Amniotic epithelial cell (primary cell): ENCODE measurements around the gene CERS5.
A peak's percentile ranks its signal among the peaks of the same experiment; 100 is the strongest.
"Not testable (repeated sequence)": the region's sequence is repeated elsewhere in the genome, so short reads cannot be mapped to it uniquely, and the experiment has no call there.

Source experiments
- DNase-seq: peaks from one replicate; pipeline ENCODE4 v3.0.0-alpha.2; 2010; ENCODE audit warnings: low read depth

The CERS5 gene

DNA sequence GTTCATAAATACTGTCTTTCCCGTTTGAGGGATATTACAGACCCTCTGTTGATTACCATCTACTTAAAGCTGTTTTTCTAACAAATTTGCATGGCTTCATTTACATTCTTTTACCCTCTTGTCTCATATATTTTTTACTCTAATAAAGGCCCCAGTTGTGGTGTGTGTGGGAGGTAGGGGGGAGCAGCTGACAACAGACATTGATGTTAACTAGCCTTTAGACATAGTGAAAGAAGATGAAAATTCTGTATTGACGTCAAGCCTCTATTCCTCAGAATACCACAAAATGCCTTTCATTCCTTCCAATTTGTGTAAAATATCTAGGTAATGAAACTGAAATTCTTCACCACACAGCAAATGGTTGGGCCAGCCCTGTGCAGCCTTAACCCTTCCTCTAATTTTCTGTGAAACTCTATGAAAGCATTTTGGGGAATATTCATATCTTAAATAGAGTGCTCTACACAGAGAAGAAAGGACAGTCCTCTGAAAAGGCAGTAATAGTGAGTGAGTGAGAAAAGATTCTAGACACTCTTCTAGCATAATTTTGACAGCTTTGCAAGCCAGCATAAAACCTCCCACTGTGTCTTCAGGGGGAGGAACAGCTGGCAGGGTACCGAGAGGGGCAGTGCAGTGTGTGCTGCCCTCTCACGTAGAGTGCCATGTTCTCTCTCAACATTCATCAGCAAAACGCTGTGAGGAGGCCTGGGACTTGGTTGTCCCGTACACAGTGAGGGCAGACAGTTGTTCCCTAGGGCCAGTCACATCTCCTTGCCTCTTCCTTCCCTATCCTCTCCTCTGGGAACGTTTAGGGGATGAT is 20.1 kb upstream of the CERS5 start:
- DNase-seq, result peak; percentile 95

DNA sequence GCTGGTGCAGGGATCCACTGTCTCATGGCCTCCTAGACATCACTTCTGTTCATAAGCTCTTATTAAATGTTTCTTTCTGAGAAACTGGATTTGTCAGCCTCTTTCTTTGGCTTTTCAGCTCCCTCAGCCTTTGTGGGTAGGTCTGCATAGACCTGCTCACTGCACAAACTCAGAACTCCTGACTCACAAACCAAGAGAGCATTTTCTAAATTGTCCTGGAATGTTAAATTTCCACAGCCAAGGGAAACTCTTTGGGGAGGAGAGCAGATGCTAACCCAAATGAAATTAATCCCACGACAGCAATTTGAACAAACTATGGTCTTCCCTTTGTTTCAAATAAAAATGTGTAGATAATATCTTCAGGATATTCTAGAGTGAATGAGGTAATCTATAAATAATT is 19.5 kb upstream of the CERS5 start:
- DNase-seq, result peak; percentile 67

DNA sequence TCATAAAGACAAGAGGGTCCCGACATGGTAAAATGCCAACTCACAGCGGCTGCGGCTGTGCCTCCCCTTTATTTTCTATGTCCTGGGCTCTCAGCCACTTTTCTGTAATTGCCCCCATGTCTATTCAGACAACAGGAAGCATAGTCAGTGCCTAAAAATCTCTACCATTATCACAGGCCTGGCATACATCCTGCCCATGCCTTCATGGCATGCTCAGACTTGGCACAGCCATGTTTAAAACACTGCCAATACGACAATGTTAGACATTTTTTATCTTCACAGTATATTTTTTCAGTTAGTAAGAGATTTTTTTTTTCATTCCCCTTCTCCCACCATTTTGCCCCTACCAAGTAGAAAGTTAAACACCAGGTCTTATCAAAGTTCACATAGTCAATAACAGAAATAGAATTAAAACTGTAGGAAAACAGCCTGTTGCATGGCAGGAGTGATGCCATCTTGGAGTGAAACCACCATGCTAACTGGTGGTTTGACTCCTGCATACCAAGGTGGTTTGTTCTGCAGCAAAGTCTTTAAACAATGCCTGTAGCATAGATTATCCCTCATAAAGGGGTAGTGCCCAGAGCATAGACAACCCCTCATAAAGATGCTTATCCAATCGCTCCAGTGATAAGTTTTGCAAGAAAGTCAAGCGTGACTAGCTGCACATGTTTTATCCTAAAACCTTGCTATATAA is 18.9 kb upstream of the CERS5 start:
- DNase-seq, result peak; percentile 61

DNA sequence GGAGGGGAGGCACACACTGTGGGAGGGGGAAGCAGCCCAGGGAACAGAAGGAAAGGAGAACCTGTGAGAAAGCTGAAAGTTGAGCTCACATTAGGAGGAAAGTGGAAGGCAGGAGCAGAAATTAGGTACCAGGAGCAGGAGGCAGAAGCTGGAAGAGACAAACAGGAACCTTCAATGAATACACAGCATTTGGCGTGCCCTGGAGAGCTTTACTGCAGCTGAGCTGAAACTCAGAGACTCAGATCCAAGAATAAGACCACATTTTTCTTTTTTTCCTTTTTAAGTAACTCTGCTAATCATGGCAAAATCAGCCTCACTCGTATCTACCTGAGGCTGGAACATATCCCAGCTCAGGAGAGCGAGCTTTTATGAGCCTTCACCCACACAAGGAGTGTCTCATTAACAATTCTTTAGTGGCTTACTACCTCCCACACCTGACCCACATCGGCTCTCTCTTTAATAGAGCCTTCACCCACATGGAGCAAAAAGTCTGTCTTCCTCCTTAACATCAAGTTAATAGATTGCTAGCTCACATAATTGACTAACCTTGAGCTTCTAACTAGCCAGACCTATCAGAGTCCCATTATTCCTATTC is 18.2 kb upstream of the CERS5 start:
- DNase-seq, result no peak

DNA sequence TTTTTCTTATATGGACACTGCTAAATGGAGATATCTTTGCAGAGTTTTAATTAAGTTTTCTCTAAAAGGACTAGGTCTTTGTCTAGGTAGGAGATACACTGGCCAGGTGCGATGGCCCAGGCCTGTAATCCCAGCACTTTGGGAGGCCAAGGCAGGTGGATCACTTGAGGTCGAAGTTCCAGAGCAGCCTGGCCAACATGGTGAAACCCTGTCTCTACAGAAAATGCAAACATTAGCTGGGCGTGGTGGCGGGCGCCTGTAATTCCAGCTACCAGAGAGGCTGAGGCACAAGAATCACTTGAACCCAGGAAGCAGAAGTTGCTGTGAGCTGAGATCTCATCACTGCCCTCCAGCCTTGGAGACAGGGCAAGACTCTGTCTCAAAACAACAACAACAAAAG is 17.1 kb upstream of the CERS5 start:
- no peak for DNase-seq

DNA sequence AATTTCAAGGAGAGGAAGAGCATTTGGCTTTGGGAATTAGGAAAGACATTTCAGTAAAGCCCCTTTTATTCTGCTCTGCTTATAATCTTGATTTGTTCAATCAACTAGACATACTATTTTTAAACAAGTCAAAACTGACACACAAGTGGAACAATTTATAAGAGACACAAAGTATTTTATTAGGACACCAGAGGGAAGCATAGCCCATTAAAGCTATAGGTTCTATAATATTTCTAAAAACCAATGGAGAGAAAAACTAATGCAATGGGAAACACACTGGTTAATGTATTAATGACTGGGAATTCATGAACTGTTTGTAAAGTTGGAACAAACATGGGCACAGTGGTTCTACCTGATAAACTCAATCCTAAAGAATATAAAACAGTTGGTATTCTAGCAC is 15.3 kb upstream of the CERS5 start:
- no peak for DNase-seq

DNA sequence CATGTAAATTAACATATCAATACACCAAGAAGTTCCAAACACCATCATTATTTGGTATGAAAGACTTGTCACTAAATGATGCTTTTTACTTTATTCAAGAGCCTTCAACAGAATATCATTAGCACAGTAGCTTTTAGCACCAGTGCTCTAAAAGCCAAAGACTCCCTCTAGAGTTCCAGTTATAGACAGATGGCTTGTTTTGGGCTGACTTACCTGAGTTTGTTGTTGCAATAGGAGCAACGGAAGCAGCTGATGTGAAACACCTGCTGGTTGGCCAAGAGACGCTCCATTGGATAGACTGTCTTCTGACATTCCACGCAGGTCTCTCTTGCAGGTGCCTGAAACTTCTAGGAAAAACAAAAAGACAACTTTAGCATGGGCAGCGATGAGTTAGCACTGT is 14.5 kb upstream of the CERS5 start:
- no peak for DNase-seq

DNA sequence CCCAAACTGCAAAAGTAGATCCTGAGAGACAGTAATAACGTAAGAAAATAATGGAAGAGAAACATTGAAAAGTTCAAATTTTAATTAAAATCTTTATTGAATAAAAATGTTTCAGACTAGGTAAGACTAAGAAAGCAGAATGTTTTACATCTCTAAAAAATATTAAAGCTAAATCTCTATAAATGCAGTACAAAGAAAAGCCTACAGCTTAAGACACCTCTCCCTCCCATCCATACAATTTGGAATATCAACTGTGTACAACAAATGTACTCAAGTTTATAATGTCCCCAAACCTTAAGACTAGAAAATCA is 8.5 kb upstream of the CERS5 start:
- no peak for DNase-seq

DNA sequence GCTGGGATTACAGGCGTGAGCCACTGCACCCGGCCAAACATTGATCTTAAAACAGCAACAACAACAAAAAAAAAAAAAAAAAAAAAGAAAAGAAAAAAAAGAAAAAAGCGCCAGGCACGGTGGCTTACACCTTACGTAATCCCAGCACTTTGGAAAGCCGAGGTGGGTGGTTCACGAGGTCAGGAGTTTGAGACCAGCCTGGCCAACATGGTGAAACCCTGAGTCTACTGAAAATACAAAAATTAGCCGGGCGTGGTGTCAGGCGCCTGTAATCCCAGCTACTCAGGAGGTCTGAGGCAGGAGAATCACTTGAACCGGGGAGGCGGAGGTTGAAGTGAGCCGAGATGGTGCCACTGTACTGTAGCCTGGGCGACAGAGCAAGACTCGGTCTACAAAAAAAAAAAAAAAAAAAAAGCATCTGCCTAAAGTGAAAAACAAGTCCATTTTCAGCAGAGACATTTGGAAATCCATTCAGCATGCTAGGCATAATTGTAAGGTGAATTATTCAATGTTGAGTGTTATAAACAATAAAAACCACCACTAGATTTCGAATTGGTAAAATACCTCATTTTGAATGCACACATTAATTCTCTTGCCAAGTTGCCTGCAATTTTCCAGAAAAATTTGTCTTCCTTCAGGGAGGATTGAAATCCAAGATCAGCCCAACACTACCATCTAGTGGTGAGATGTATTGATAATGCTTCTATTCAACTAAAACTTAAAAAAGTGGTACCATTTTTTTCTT is 8.0 kb upstream of the CERS5 start:
- peak; percentile 80 for DNase-seq

DNA sequence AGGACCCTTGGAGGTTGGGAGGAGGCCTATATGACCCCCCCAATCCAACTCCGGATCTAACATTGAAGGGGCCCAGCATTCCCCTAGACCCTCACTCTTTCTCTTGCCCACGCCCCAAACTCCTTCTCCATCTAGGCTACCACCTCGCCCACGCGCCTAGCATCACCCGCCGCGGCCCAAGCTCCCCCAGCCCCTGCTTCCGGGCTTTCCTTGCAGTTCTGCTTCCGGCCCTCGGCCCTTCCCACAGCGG is 445 bp downstream of the CERS5 start:
- no peak for DNase-seq

DNA sequence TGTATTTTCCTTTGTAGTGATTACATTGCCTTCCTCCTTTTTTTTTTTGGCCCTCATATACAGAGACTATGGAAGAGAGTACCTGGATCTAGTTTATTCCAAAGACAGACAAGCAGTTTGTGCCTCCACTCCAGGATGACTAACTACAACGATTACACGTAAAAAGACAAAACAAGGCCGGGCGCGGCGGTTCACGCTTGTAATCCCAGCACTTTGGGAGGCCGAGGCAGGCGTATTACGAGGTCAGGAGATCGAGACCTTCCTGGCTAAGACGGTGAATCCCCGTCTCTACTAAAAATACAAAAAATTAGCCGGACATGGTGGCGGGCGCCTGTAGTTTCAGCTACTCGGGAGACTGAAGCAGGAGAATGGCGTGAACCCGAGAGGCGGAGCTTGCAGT is 2.2 kb downstream of the CERS5 start:
- DNase-seq, result no peak

DNA sequence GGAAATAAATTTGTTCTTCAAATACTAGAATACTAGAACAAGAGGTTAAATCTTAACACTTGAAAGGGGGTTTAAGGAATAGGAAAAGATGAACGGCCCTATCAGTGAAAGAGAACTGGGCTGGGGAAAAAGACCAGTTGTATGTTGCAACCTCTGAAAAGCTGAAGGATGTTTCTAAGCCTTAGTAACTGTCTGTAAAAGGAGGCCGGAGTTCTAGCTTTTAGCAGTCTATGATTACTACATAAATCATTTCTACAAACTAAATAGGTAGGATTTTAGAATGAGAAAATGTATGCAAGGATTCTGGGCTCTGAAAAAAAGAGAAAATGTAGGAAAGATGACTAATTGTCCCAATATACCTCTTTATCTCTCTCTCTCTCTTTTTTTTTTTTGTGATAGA is 4.9 kb downstream of the CERS5 start:
- peak; percentile 91 for DNase-seq

DNA sequence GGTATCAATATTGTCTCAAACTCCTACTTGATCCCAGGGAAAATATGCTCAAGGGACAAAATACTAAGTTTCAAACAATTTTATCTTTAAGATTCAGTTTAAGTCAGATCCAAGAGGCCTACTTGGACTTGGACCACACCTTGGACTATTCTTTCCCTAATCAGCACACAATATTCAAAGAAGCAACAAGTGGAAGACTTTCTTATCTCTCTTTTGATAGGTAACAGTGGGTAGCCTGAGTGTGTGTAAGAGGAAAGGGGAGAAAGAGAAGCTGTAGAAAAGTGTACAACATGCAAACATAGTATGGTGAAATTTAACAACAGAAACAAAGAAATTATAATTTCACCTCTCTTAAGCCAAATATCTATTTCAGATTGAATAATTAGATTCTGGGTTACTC is 6.5 kb downstream of the CERS5 start:
- DNase-seq, result no peak

DNA sequence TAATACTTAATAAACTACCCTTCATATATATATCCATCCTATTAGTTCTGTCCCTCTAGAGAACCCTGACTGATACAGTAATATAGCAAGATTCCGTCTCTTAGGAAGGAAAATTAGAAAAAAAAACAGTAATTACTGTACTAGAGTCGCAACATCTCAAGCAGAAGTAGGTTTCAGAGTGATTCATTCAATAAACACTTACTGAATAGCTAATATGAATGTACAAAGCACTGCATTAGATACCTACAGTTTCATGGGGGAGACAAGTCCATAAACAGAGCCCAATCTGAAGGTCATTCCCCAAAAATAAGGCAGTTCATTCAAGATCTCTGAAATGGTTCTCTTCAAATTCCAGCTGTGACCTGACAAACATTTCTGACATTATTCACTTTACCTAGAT is 9.9 kb downstream of the CERS5 start:
- peak; percentile 23 for DNase-seq

DNA sequence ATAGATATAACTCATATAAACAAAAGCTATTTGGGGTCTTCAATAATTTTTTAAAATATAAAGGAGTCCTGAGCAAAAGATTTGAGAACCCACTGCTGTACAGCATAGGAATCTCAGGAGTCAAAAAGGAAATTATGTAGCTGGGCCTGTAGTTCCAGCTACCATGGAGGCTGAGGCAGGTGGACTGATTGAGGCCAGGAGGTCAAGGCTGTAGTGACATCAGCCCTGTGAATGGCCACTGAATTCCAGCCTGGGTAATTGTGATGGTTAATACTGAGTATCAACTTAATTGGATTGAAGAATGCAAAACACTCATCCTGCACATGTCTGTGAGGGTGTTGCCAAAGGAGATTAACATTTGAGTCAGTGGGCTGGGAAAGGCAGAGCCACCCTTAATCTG is 10.5 kb downstream of the CERS5 start:
- DNase-seq, result no peak

DNA sequence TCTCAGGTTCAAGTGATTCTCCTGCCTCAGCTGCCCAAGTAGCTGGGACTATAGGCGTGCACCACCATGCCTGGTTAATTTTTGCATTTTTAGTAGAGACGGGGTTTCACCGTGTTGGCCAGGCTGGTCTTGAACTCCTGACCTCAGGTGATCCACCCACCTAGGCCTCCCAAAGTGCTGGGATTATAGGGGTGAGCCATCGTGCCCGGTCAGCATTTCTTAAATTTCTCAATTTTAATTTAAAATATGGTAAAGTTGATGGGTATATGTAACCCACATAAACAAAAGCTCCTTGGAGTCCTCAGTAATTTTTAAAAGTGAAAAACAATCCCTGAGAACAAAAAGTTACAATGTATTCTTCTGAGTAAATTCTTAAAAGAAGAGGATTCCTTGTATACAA is 12.2 kb downstream of the CERS5 start:
- not testable (repeated sequence) for DNase-seq

DNA sequence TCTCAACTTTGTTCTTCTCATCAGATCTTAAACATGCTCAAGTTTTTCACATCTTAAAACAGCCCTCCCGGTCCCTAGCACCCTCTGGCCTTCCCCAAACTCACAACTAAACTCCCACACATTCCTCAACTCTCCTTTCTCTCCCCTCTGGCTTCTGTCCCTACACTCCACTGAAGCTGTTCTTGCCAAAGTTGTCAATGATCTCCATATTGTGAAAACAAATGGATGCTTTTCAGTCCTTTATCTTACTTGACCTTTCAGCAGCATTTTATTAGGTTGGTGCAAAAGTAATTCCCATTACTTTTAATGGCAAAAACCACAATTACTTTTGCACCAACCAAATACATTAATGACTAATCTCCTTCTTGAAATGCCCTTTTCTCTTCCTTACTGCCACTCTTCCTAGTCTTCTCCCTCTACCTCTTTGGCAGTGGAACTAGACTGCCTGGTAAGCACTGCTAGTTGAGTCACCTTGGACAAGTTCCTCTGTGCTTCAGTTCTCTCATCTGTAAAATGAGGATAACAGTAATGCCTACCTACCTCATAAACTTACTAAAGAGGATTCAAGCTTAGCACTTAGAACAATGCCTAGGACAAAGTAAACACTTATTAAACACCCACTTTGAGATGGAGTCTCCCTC is 16.0 kb downstream of the CERS5 start:
- no peak for DNase-seq

DNA sequence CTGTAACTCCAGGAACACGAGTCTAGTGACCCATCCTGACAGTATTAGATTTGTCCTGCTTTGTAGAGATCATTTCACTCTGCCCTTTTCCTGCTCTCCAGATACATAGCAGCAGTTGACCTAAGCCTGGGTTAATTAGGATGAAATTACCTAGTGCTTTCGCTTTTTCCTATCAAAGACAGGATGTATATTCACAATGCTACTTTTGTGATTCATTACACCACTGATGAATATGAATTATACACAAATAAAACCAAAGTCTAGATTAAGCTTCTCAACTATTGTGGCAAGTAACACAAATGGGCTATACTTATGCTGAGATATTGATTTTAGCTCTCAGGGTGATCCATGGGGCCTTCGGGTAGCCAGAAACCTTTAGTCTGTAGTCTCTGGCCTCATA is 17.9 kb downstream of the CERS5 start:
- DNase-seq, result no peak

DNA sequence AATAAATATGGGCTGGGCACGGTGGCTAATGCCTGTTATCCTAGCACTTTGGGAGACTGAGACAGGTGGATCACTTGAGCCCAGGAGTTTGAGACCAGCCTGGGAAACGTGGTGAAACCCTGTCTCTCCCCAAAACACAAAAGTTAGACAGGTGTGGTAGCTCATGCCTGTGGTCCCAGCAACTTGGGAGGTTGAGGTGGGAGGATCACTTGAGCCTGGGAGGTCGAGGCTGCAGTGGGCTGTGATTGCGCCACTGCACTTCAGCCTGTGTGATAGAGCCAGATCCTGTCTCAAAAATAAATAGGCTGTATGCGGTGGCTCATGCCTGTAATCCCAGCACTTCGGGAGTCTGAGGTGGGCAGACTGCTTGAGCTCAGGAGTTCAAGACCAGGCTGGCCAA is 19.2 kb downstream of the CERS5 start:
- peak; percentile 23 for DNase-seq

DNA sequence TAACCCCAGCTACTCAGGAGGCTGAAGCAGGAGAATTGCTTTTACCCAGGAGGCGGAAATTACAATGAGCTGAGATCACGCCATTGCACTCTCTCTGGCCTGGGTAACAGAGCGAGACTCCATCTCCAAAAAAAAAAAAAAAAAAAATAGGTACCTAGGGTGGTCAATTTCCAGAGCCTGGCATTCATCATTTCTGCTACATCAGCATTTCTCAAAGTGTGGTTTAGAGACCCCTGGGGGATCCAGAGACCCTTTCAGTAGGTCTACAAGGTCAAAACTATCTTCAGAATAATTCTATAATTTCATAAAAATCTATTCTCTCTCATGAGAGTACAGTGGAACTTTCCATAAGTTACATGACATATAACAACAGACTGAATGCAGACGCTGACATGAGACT is 19.9 kb downstream of the CERS5 start:
- DNase-seq, result no peak

DNA sequence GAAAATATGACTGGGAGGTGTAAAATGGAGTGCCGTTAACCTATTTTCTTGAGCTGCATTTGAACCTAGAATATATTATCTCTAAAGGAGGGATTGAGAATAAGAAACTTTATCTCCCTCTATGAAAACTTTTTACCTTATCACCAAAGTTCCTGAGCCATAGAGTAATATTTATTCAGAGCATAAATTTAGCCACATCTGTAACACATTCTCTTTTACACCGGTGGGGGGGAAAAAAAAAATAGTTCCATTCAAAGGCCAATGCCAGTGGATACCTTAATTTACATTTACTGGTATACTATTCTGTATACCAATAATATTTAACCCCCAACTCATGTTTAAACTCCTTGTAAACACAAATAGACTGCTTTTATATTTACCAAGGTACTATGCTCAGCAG is 21.7 kb downstream of the CERS5 start:
- no peak for DNase-seq

DNA sequence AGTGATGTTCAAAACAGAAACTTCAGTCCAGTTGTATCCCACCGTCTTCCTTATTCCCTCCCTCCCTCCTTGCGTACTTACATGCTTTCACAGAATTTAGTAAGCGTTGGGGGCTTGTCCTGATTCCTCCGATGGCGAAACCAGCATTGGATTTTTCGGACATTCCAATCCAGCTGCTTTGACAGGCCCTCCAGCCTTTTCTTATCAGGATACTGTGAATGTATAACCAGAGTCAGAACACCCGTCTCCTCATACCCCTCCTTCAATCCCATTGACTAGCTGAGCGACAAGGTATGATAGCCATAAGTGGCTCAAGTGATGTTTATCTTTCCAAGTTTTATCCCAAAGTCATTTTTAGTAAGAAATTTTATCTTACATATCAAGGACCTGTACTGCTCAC is 24.2 kb downstream of the CERS5 start:
- no peak for DNase-seq
